ENCODE measurements around the gene CCL21. TPM values are rescaled to one million over a fixed set of nuclear protein-coding genes. Genes with fewer than 3 reads are reported as not detected.

The CCL21 gene
- total and polyA plus RNA-seq, 2 of the 4 experiments (the other 2 are of a cell fraction) = not detected

Small RNA genes within 50 kb of the gene (microRNA-seq; reads per million reads assigned to microRNA genes)
- not detected for gene CCL27 (ENCODE audit: insufficient read depth, insufficient read length)

Small RNA genes within 50 kb of the gene (small RNA-seq; reads per million reads assigned to genes)
- gene CCL27 = 0 reads per million in 5 experiments

Other genes starting within 250 kb of the CCL21 start
- gene ENHO, start 187.1 kb downstream of the CCL21 start, total RNA-seq (2012; rRNA removed) = not detected in 2 replicates
- 0.10 TPM in 1 of 2 replicates, not detected in the other for gene ENHO, start 187.1 kb downstream of the CCL21 start, polyA plus RNA-seq (2012; rRNA removed)
- gene CNTFR, start 120.4 kb downstream of the CCL21 start, total RNA-seq (2012; rRNA removed) = not detected in 2 replicates
- not detected in 2 replicates for gene CNTFR, start 120.4 kb downstream of the CCL21 start, polyA plus RNA-seq (2012; rRNA removed)
- gene RPP25L, start 98.0 kb downstream of the CCL21 start, total RNA-seq (2012; rRNA removed) = 13.3 and 20.4 TPM in 2 replicates
- 26.3 and 27.6 TPM in 2 replicates for gene RPP25L, start 98.0 kb downstream of the CCL21 start, polyA plus RNA-seq (2012; rRNA removed)
- gene DCTN3, start 89.6 kb downstream of the CCL21 start, total RNA-seq (2012; rRNA removed) = 104 and 122 TPM in 2 replicates
- gene DCTN3, start 89.6 kb downstream of the CCL21 start, polyA plus RNA-seq (2012; rRNA removed) = 183 and 186 TPM in 2 replicates
- gene ARID3C, start 81.1 kb downstream of the CCL21 start, total RNA-seq (2012; rRNA removed) = not detected in 2 replicates
- gene ARID3C, start 81.1 kb downstream of the CCL21 start, polyA plus RNA-seq (2012; rRNA removed) = 0.07 TPM in 1 of 2 replicates, not detected in the other
- gene SIGMAR1, start 72.3 kb downstream of the CCL21 start, total RNA-seq (2012; rRNA removed) = 38.6 and 44.6 TPM in 2 replicates
- gene SIGMAR1, start 72.3 kb downstream of the CCL21 start, polyA plus RNA-seq (2012; rRNA removed) = 88.9 and 93.1 TPM in 2 replicates
- 12.5 and 15.8 TPM in 2 replicates for gene GALT, start 63.5 kb downstream of the CCL21 start, total RNA-seq (2012; rRNA removed)
- gene GALT, start 63.5 kb downstream of the CCL21 start, polyA plus RNA-seq (2012; rRNA removed) = 34.6 and 36.6 TPM in 2 replicates
- gene IL11RA, start 58.0 kb downstream of the CCL21 start, total RNA-seq (2012; rRNA removed) = 6.9 and 8.2 TPM in 2 replicates
- gene IL11RA, start 58.0 kb downstream of the CCL21 start, polyA plus RNA-seq (2012; rRNA removed) = 15.9 and 19.2 TPM in 2 replicates
- gene CCL27, start 47.5 kb downstream of the CCL21 start, total RNA-seq (2012; rRNA removed) = 0.18 TPM in 1 of 2 replicates, not detected in the other
- gene CCL27, start 47.5 kb downstream of the CCL21 start, polyA plus RNA-seq (2012; rRNA removed) = 0.17 and 0.26 TPM in 2 replicates
- not detected in 2 replicates for gene CCL19, start 18.9 kb downstream of the CCL21 start, total RNA-seq (2012; rRNA removed)
- not detected in 2 replicates for gene CCL19, start 18.9 kb downstream of the CCL21 start, polyA plus RNA-seq (2012; rRNA removed)
- gene PHF24, start 248.1 kb upstream of the CCL21 start, total RNA-seq (2012; rRNA removed) = not detected in 2 replicates
- gene PHF24, start 248.1 kb upstream of the CCL21 start, polyA plus RNA-seq (2012; rRNA removed) = 0.02 TPM in 1 of 2 replicates, not detected in the other

All from IMR-90 (cell line).